B cell (primary cell): ENCODE measurements around the gene ORMDL2. TPM values are rescaled to one million over a fixed set of nuclear protein-coding genes. Genes with fewer than 3 reads are reported as not detected.

Source experiments
- ATAC-seq: fragments of 200-7000 bp; cut with Tn5 transposase; one replicate; pipeline ENCODE4 v1.10.0; 2021; ENCODE audit warnings: low read depth, mild to moderate bottlenecking, moderate number of reproducible peaks, moderate library complexity
- CTCF ChIA-PET: fragments of 350-600 bp; sonication (Branson Sonifier 250); formaldehyde crosslinking; loops from one replicate; lab custom pipeline; 2021; ENCODE audit warnings: antibody characterized with exemption, inconsistent platforms; lab: Charles Lee
- POLR2A ChIA-PET: fragments of 350-600 bp; sonication (Branson Sonifier 250); formaldehyde crosslinking; loops from one replicate; lab custom pipeline; 2021; ENCODE audit warnings: antibody characterized with exemption; lab: Charles Lee
- DNase-seq: peaks from one replicate; pipeline ENCODE4 v3.0.0; 2013
- H2AFZ ChIP-seq: 2 replicates; pipeline ENCODE4 v1.6.1; 2012; ENCODE audit warnings: mild to moderate bottlenecking, low read depth, low read length; ENCODE audit not compliant: insufficient read depth, poor library complexity, severe bottlenecking
- H3K27ac ChIP-seq, 2 donors: 1 replicate in 1 of 2; 2 replicates in 1 of 2; pipeline ENCODE4 v1.5.1; 2012 to 2013; ENCODE audit warnings: low read length in 2 of 2, mild to moderate bottlenecking in 2 of 2, moderate library complexity in 1 of 2
- H3K27me3 ChIP-seq, 4 experiments: fragments of 200-600 bp in 1 of 4; sonication (generic) in 1 of 4; replicated peaks in 1 of 4; 1 replicate in 2 of 4; 2 replicates in 2 of 4; pipeline versions ENCODE4 v1.6.1 to v1.7.0; 2013 to 2016; ENCODE audit warnings: low read length in 3 of 4, mild to moderate bottlenecking in 2 of 4, mixed read lengths in 1 of 4, moderate library complexity in 1 of 4; ENCODE audit not compliant: insufficient read depth in 4 of 4, control insufficient read depth in 3 of 4; ENCODE audit errors: control extremely low read depth in 1 of 4
- H3K36me3 ChIP-seq, 2 experiments: replicated peaks in 1 of 2; 1 replicate in 1 of 2; 2 replicates in 1 of 2; pipeline versions ENCODE4 v1.6.1 to v1.7.1; 2013; ENCODE audit warnings: low read length in 1 of 2; ENCODE audit not compliant: insufficient read depth in 2 of 2, control insufficient read depth in 1 of 2; ENCODE audit errors: control extremely low read depth in 1 of 2, extremely low read depth in 1 of 2
- H3K4me1 ChIP-seq, 2 donors: fragments of 200-600 bp in 1 of 2; sonication (generic) in 1 of 2; 1 replicate in 1 of 2; 2 replicates in 1 of 2; pipeline versions ENCODE4 v1.5.1 to v1.6.1; 2013 to 2017; ENCODE audit warnings: low read length in 2 of 2; ENCODE audit not compliant: control insufficient read depth in 2 of 2, insufficient read depth in 2 of 2
- H3K4me2 ChIP-seq: replicated peaks from 2 replicates; pipeline ENCODE3; 2012; ENCODE audit warnings: mild to moderate bottlenecking, low read depth, low read length; ENCODE audit not compliant: poor library complexity, severe bottlenecking
- H3K4me3 ChIP-seq, 5 experiments: fragments of 200-600 bp in 1 of 5; sonication (generic) in 1 of 5; 1 replicate in 3 of 5; 2 replicates in 2 of 5; pipeline versions ENCODE4 v1.5.1 to v1.7.0; 2011 to 2016; ENCODE audit warnings: low read length in 4 of 5, mild to moderate bottlenecking in 4 of 5, low read depth in 2 of 5, control low read depth in 1 of 5, moderate library complexity in 1 of 5; ENCODE audit not compliant: insufficient read depth in 1 of 5; ENCODE audit errors: control extremely low read depth in 1 of 5, extremely low read depth in 1 of 5
- H3K79me2 ChIP-seq: fragments of 200-600 bp; sonication (generic); one replicate; pipeline ENCODE4 v1.6.0; 2016; ENCODE audit warnings: low read length; ENCODE audit not compliant: control insufficient read depth, insufficient read depth
- H3K9ac ChIP-seq: fragments of 200-600 bp; sonication (generic); 2 replicates; pipeline ENCODE4 v1.6.1; 2017; ENCODE audit warnings: mild to moderate bottlenecking, low read length, moderate library complexity
- H3K9me3 ChIP-seq, 3 donors: one replicate each; pipeline versions ENCODE4 v1.6.1 to v1.7.1; 2013; ENCODE audit warnings: low read length in 2 of 3; ENCODE audit not compliant: control insufficient read depth in 2 of 3, insufficient read depth in 1 of 3; ENCODE audit errors: control extremely low read depth in 1 of 3
- H4K20me1 ChIP-seq: 2 replicates; pipeline ENCODE4 v1.6.0; 2012; ENCODE audit warnings: mild to moderate bottlenecking, low read length; ENCODE audit not compliant: insufficient read depth, control insufficient read depth, poor library complexity, severe bottlenecking
- H3K27ac Mint-ChIP-seq: one replicate; pipeline ENCODE4 v1.8.0; 2021; ENCODE audit warnings: mixed read lengths
- H3K27me3 Mint-ChIP-seq: one replicate; pipeline ENCODE4 v1.8.0; 2021; ENCODE audit warnings: mixed read lengths
- H3K4me1 Mint-ChIP-seq: one replicate; pipeline ENCODE4 v1.8.0; 2021; ENCODE audit warnings: mixed read lengths
- H3K4me3 Mint-ChIP-seq: one replicate; pipeline ENCODE4 v1.8.0; 2021; ENCODE audit warnings: mixed read lengths
- H3K9me3 Mint-ChIP-seq: one replicate; pipeline ENCODE4 v1.8.0; 2022; ENCODE audit warnings: mixed read lengths; ENCODE audit not compliant: insufficient read depth
- EZH2 ChIP-seq: IDR thresholded peaks from 2 replicates; pipeline ENCODE4 v1.6.1; 2012; ENCODE audit warnings: borderline replicate concordance, low read depth, mild to moderate bottlenecking, moderate library complexity, low read length; ENCODE audit not compliant: insufficient read depth, poor library complexity, severe bottlenecking
- WGBS: methylation state at CpG from one replicate; pipeline ENCODE4 v1.1.5; 2013; ENCODE audit warnings: missing lambda C conversion rate; ENCODE audit not compliant: insufficient coverage; 5-methylcytosine and 5-hydroxymethylcytosine counted together
- intact Hi-C: fragments of 100-400 bp; cut with micrococcal nuclease; formaldehyde crosslinking; loops from one replicate; pipeline ENCODE4 v1.10.0; 2022
- polyA plus RNA-seq: library from polyadenylated mRNA; depleted of rRNA; stranded (reverse); fragments of >200 nt; gene quantifications from 2 replicates; pipeline ENCODE4 v1.2.3, GENCODE V29; 2012
- total RNA-seq, 2 donors: library from RNA; stranded (reverse); fragments of 120-200 nt in 1 of 2; gene quantifications; 1 replicate in 1 of 2; 2 replicates in 1 of 2; pipeline versions ENCODE4 v1.2.3 to v1.2.4, GENCODE V29; 2013 to 2022
- TF ChIP-seq, protein P1 (sequence below): fragments of 200-600 bp; IDR thresholded peaks from one replicate; pipeline ENCODE4 v1.8.0; 2022; ENCODE audit warnings: antibody characterized with exemption, mild to moderate bottlenecking

The ORMDL2 gene
- total and polyA plus RNA-seq, 2 donors (not counting 1 experiment from before 2014, with no cell fraction given), result 22.7 to 41.9 TPM

DNA sequence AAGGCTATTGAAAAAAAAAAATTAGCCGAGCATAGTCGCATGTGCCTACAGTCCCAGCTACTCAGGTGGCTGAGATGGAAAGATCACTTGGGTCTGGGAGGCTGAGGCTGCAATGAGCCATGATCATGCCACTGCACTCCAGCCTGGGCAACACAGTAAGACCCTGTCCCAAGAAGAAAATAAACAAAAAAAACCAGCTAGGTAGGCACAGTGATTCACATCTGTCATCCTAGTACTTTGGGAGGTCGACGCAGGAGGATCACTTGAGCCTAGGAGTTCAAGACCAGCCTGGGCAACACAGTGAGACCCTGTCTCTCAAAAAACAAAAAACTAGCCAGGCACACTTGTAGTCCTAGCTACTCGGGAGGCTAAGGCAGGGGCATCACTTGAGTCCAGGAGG, 8.6 kb upstream of the ORMDL2 start:
- H3K27ac Mint-ChIP-seq, result no peak overlapping the region

DNA sequence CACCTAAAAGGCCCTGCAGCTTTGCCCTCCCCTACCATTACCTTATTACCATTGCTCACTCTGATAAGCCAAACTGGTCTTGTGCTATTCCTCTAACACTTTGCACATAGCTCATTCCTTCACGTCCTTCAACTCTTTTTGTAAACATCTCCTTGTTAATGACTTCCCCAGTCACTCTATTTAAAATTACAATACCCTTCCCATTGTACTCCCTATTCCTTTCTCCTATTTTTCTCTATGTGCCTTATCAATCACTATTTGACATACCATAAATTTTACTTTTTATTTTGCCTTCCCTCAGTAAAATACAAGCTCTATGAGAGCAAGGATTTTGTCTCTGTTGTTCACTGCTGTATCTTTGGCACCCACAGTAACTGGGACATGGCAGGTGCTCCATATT, 5.8 kb upstream of the ORMDL2 start:
- ATAC-seq (no peak), DNase-seq (no peak)
- no peak overlapping the region for H3K4me3 Mint-ChIP-seq
- H2AFZ ChIP-seq, result no peak overlapping the region
- H3K27ac ChIP-seq, result no peak overlapping the region
- H3K4me1 ChIP-seq, result peaks cover 15 to 17% of the 10 kb centered on the region in 2 donors
- H3K9me3 Mint-ChIP-seq, result no peaks in the 10 kb centered on the region
- H3K4me2 ChIP-seq, result no peak overlapping the region
- TF ChIP-seq, protein P1, sequence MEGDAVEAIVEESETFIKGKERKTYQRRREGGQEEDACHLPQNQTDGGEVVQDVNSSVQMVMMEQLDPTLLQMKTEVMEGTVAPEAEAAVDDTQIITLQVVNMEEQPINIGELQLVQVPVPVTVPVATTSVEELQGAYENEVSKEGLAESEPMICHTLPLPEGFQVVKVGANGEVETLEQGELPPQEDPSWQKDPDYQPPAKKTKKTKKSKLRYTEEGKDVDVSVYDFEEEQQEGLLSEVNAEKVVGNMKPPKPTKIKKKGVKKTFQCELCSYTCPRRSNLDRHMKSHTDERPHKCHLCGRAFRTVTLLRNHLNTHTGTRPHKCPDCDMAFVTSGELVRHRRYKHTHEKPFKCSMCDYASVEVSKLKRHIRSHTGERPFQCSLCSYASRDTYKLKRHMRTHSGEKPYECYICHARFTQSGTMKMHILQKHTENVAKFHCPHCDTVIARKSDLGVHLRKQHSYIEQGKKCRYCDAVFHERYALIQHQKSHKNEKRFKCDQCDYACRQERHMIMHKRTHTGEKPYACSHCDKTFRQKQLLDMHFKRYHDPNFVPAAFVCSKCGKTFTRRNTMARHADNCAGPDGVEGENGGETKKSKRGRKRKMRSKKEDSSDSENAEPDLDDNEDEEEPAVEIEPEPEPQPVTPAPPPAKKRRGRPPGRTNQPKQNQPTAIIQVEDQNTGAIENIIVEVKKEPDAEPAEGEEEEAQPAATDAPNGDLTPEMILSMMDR, result no peak
- TF ChIP-seq EZH2, result no peak
- intact Hi-C loops, result no loop called here
- no peaks in the 10 kb centered on the region for H3K9me3 ChIP-seq
- H4K20me1 ChIP-seq, result peaks cover 76% of the 10 kb centered on the region
- ChIA-PET POLR2A (no interaction called here), CTCF (interaction anchor here (0.7 to 1.2 kb wide), 2 partner anchors 114 to 127 kb away, joined by 4 read pairs; no protein-coding TSS in a partner anchor)
- H3K9ac ChIP-seq, result no peak overlapping the region
- no peak overlapping the region for H3K27ac Mint-ChIP-seq
- peaks cover 6 to 39% of the 10 kb centered on the region in 2 experiments for H3K36me3 ChIP-seq
- H3K4me1 Mint-ChIP-seq, result peaks cover 31% of the 10 kb centered on the region
- H3K27me3 Mint-ChIP-seq, result no peaks in the 10 kb centered on the region
- no peaks in the 10 kb centered on the region for H3K27me3 ChIP-seq
- peaks cover 96% of the 10 kb centered on the region for H3K79me2 ChIP-seq
- 73% methylated on average over 1 of the region's 1 CpG for WGBS
- no peak overlapping the region for H3K4me3 ChIP-seq

More for the DNA sequence above, 8.6 kb upstream of the ORMDL2 start:
- no peak overlapping the region for H2AFZ ChIP-seq
- intact Hi-C loops, result no loop called here
- ATAC-seq (no peak), DNase-seq (no peak)
- no peak overlapping the region for H3K4me2 ChIP-seq
- H3K36me3 ChIP-seq, result peaks cover 6 to 34% of the 10 kb centered on the region in 2 experiments
- peaks cover 22% of the 10 kb centered on the region for H3K4me1 Mint-ChIP-seq
- no peak overlapping the region for H3K4me3 ChIP-seq
- no peaks in the 10 kb centered on the region for H3K9me3 Mint-ChIP-seq
- 96% methylated on average over 4 of the region's 5 CpGs for WGBS
- no peak overlapping the region for H3K4me3 Mint-ChIP-seq
- H3K79me2 ChIP-seq, result peaks cover 96% of the 10 kb centered on the region
- peaks cover 0 to 2% of the 10 kb centered on the region in 2 donors for H3K4me1 ChIP-seq
- no peaks in the 10 kb centered on the region for H3K27me3 Mint-ChIP-seq
- no peak overlapping the region for H3K27ac ChIP-seq
- H4K20me1 ChIP-seq, result peaks cover 90% of the 10 kb centered on the region
- no peaks in the 10 kb centered on the region for H3K9me3 ChIP-seq
- CTCF ChIA-PET, result interaction anchor here (0.7 kb wide), 1 partner anchor 131 kb away, joined by 3 read pairs; no protein-coding TSS in a partner anchor
- POLR2A ChIA-PET, result interaction anchor here (0.6 kb wide), 1 partner anchor 348 kb away, joined by 4 read pairs; no protein-coding TSS in a partner anchor
- no peaks in the 10 kb centered on the region for H3K27me3 ChIP-seq
- no peak for TF ChIP-seq EZH2
- TF ChIP-seq, protein P1, result no peak
- H3K9ac ChIP-seq, result no peak overlapping the region
